Kidney glomerular epithelial cell (primary cell): ENCODE measurements around the gene C1orf116.
A peak's percentile ranks its signal among the peaks of the same experiment; 100 is the strongest.

Experiments used
- DNase-seq: peaks from one replicate; lab custom pipeline; 2025; lab: John Stamatoyannopoulos, UW

The C1orf116 gene

GRCh38 chr1:207019661-207020060, 12.9 kb downstream of the C1orf116 start:
- DNase-seq = no peak

- DNase-seq = no peak
These were observed 13.4 kb downstream of the C1orf116 start for GRCh38 chr1:207019161-207019560.

GRCh38 chr1:207018707-207019106, 13.8 kb downstream of the C1orf116 start:
- DNase-seq = no peak

GRCh38 chr1:207017615-207018559, 14.7 kb downstream of the C1orf116 start:
- DNase-seq = no peak

- no peak for DNase-seq
These were observed 16.8 kb downstream of the C1orf116 start for GRCh38 chr1:207015791-207016190.

GRCh38 chr1:207014728-207015127, 17.8 kb downstream of the C1orf116 start:
- no peak for DNase-seq

- no peak for DNase-seq
These were observed 19.1 kb downstream of the C1orf116 start for GRCh38 chr1:207013321-207014085.

GRCh38 chr1:207010726-207011125, 21.8 kb downstream of the C1orf116 start:
- no peak for DNase-seq

- DNase-seq = no peak
These were observed 22.6 kb downstream of the C1orf116 start for GRCh38 chr1:207009945-207010344.

- DNase-seq = no peak
These were observed 23.2 kb downstream of the C1orf116 start for GRCh38 chr1:207009182-207009850.

- DNase-seq = peak; percentile 92
These were observed 25.1 kb downstream of the C1orf116 start for GRCh38 chr1:207007352-207008033.

- no peak for DNase-seq
These were observed 25.6 kb downstream of the C1orf116 start for GRCh38 chr1:207006914-207007313.

- no peak for DNase-seq
These were observed 26.5 kb downstream of the C1orf116 start for GRCh38 chr1:207006083-207006482.

GRCh38 chr1:207004931-207005830, 27.4 kb downstream of the C1orf116 start:
- peak; percentile 75 for DNase-seq

- no peak for DNase-seq
These were observed 29.3 kb downstream of the C1orf116 start for GRCh38 chr1:207003210-207003609.

- no peak for DNase-seq
These were observed 29.8 kb downstream of the C1orf116 start for GRCh38 chr1:207002724-207003146.

GRCh38 chr1:207001492-207002245, 30.9 kb downstream of the C1orf116 start:
- DNase-seq = no peak

GRCh38 chr1:207000651-207001291, 31.8 kb downstream of the C1orf116 start:
- no peak for DNase-seq

- DNase-seq = no peak
These were observed 33.7 kb downstream of the C1orf116 start for GRCh38 chr1:206998816-206999215.
